Esophagus squamous epithelium (tissue), 4 donors: ENCODE data around the gene CHRNA4.

Experiments used
- POLR2A ChIP-seq, 4 donors: fragments of 450-650 bp; IDR thresholded peaks; one replicate each; pipeline ENCODE4 v1.6.1; 2017; ENCODE audit warnings: antibody characterized with exemption in 4 of 4, mild to moderate bottlenecking in 4 of 4, moderate library complexity in 3 of 4
- TF ChIP-seq, protein P1 (sequence below), 6 experiments: fragments of 450-650 bp in 4 of 6; fragments of 200-600 bp in 2 of 6; sonication (generic) in 2 of 6; IDR thresholded peaks; one replicate each; pipeline ENCODE4 v1.5.1; 2016 to 2019; ENCODE audit warnings: antibody characterized with exemption in 6 of 6, mild to moderate bottlenecking in 4 of 6, moderate library complexity in 4 of 6

- TF ChIP-seq, protein P1, sequence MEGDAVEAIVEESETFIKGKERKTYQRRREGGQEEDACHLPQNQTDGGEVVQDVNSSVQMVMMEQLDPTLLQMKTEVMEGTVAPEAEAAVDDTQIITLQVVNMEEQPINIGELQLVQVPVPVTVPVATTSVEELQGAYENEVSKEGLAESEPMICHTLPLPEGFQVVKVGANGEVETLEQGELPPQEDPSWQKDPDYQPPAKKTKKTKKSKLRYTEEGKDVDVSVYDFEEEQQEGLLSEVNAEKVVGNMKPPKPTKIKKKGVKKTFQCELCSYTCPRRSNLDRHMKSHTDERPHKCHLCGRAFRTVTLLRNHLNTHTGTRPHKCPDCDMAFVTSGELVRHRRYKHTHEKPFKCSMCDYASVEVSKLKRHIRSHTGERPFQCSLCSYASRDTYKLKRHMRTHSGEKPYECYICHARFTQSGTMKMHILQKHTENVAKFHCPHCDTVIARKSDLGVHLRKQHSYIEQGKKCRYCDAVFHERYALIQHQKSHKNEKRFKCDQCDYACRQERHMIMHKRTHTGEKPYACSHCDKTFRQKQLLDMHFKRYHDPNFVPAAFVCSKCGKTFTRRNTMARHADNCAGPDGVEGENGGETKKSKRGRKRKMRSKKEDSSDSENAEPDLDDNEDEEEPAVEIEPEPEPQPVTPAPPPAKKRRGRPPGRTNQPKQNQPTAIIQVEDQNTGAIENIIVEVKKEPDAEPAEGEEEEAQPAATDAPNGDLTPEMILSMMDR (IDR thresholded peaks at IDR 0.05) = no peak
- no peak for TF ChIP-seq POLR2A (IDR thresholded peaks at IDR 0.05)
These were observed 47.7 kb downstream of the CHRNA4 start for GRCh38 chr20:63313349-63314014.
